NCI-H1436 (cell line): Measurements from ENCODE around the gene GJA3.

ENCODE experiments used
- DNase-seq: peaks from one replicate; lab custom pipeline; 2025; lab: John Stamatoyannopoulos, UW

The GJA3 gene

GRCh38 chr13:20160306-20161274, at the start of gene GJA3:
GJA3 (minus strand) TSS chr13:20161052; CDS start chr13:20143288, 17,764 bp downstream.
- DNase-seq, result no peak

- no peak for DNase-seq
These were observed 49.1 kb upstream of the GJA3 start for GRCh38 chr13:20209948-20210347.

GRCh38 chr13:20206698-20207235, 45.9 kb upstream of the GJA3 start:
- DNase-seq, result no peak

- DNase-seq, result no peak
These were observed 45.3 kb upstream of the GJA3 start for GRCh38 chr13:20206065-20206697.

GRCh38 chr13:20198781-20199180, 37.9 kb upstream of the GJA3 start:
- no peak for DNase-seq

GRCh38 chr13:20197361-20197834, 36.5 kb upstream of the GJA3 start:
- no peak for DNase-seq

GRCh38 chr13:20195801-20196200, 34.9 kb upstream of the GJA3 start:
- no peak for DNase-seq

- DNase-seq, result no peak
These were observed 33.2 kb upstream of the GJA3 start for GRCh38 chr13:20193907-20194631.

DNA sequence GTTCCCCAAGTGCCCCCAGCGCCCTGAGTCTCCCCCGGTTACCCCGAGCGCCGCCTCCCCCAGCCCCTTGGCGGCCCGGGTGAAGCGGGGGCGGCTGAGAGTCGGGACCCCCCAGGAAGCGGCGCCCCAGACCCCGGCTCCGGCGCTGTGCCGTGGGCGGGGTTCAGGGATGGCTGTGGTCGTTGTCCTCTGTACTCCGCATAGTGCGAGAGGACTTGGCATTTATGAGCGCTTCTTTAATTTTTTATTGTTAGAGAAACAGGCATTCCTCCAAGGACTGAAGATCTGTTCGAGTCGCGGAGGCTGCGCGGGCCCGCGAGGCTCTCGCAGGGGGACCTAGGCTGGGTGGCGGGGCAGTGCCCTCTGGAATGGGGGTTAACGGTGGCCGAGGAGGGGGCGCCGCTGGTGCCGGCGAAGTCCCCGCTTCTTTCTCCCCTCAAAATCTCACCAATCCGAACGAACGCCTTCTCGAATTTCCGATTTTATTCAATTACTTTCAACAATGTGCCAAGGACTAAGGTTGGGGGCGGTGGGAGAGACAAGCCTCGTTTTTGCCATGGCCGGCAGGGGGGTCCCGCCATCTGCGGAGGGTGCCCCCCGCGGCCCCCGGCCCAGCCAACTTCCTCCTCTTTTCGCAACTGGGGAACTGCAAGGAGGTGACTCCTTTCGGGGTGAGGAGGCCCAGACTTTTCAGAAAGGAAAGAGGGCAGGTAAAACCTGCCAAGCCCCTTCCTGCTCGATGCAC, 32.5 kb upstream of the GJA3 start:
- no peak for DNase-seq

DNA sequence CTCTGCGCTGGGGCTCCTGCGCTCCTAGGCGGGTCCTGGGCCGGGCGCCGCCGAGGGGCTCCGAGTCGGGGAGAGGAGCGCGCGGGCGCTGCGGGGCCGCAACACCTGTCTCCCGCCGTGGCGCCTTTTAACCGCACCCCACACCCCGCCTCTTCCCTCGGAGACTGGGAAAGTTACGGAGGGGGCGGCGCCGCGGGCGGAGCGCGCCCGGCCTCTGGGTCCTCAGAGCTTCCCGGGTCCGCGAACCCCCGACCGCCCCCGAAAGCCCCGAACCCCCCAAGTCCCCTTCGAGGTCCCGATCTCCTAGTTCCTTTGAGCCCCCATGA, 31.9 kb upstream of the GJA3 start, which contains the start of gene GJB2:
Gene GJB2, minus strand, starts transcription at position 103 of the 326 bp plus-strand sequence. CDS start 3,357 bp downstream, outside the sequence.
- DNase-seq, result no peak

DNA sequence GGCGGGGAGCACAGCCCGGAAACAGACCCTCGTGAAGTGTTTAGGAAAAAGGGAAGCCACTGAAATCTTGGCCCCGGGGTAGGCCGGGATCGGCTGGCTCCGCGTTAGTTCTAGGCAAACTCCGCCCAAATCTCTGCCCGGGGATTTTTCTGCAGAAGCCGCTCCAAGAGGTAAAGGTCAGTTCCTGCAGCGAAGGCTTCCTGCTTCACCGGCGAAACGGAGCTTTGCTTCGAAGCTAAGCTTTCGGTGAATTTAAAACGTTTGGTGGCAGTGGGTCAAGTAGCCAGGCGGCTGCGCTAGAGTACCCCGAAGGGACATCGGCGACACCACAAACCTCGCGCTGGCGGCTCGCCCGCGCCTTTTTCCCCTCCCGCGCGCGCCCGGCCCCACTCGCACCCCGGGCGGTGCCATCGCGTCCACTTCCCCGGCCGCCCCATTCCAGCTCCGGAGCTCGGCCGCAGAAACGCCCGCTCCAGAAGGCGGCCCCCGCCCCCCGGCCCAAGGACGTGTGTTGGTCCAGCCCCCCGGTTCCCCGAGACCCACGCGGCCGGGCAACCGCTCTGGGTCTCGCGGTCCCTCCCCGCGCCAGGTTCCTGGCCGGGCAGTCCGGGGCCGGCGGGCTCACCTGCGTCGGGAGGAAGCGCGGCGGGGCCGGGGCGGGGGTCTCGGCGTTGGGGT, 31.4 kb upstream of the GJA3 start:
- DNase-seq, result no peak

DNA sequence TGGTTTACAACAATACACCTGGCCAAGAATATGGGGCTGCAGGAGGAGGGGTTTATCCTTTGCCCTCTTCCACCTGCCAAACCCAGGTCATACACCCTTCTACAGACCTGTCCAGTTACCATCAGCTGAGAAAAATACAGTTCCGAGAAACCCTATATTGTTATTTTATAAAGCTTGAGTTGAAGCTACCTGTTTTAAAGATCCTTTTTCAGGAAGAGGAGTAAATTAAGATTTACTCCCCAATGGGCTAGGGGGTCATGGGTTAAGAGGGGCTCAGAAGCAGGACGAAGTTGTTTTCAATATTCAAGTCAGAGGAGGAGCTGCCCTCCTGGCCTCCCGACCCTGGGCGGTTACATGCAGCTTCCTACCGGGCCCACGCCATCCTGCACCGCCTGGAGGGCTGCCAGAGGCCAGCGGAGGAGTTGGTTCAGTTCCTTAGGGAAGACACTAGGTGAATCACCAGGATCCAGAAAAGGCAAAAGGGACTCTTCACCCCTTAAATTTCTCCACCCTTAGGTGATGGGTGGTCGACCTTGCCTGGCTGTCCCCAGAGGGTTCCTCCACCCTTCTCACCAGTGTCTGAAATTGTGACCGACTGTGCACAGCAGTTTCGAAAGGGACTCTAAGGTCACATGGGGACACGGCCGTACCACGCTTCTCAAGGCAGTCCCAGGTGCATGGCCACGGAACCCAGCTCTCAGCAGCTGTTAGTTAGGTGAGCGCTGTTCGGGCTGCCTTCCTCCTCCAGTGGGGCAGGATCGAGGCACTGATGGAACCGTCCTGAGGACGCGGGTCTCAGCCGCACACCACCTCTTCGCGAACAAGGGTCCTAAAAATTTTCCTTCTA, 30.7 kb upstream of the GJA3 start:
- DNase-seq, result no peak

DNA sequence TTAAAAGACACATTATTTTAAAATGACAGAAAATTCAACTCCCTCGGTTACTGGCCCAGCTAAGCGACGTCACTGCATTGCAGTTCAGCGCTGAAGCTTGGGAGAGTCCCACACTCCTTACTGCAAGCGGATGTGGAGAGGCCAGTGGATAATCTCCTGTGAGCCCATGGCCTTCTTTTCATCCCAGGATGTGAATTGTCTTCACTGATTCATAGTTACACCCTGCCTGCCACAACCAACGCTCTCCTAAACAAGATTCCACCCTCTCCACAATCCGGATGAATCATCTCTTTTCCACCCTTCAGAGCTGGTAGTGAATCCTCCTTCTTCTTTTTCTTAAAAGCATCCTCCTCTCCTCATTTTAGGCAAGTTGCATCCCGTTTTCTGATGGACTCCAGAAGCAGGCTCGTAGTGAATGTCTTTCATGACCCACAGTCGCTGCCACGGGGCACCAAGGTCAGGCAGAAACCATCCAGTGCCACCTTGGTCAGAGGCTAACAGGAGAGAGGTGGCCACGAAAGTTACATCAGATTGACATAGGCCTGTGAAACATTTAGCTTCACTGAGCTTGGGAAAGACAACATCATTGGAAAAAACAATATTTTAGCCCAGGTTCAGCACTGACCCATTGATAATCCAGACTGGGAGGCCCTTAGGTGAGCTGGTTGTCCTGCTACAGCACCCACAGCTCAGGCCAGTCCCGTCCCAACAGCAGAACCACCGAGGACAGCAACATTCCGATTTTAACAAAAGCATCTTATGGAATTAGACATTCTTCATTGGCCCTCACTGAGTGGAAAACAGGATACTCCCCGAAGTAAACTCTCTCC, 29.8 kb upstream of the GJA3 start:
- DNase-seq, result no peak

GRCh38 chr13:20190076-20190475, 29.2 kb upstream of the GJA3 start:
- DNase-seq, result no peak

GRCh38 chr13:20188667-20189553, 28.1 kb upstream of the GJA3 start:
- DNase-seq, result no peak

DNA sequence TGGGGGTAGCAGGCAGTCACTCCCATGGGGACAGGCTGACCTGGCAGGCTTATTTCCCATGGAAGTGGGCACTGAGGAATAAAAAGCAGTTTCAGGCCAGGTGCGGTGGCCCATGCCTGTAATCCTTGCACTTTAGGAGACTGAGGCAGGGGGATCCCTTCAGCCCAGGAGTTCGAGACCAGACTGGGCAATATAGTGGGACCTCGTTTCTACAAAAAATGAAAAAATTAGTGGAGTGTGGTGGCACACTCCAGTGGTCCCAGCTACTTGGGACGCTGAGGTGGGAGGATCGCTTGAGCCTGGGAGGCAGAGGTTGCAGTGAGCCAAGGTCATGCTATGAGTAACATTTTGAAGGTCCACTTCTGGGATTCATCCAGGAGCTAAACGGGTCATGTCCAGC, 25.9 kb upstream of the GJA3 start:
- no peak for DNase-seq

DNA sequence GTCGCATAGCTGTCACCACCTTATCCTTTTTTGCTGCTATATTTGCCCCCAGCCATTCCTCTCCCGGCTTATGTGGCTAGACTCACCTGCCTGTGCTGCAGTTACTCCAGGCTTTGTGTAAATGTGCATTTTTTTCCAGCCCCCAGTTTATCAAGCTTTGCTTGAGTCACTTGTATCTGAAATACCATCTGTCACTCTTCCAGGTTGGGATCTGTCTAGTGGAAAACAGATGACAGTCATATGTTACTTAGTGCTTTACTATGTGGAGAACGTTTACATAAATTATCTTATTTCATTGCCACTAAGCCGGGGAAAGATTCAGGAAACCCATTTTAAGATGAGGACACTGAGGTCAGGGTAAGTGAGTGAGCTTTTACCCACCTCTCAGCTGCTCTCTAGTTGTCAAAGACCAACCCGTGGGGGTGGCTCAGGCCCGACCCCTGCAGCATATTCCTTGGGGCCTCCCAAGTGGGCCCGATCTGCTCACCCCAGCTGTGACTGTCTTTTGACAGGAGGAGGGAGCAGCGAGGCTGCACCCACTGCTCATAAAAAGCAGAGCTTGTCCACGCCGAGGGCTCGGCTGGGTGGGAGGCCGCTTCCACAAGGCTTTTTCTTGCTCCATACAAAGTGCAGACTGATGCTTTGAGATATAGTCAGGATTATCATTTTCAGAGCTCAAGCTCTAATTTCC, 24.7 kb upstream of the GJA3 start:
- DNase-seq, result no peak
